K562 (cell line): Measurements from ENCODE around the gene APOBEC3A. TPM values are rescaled to one million over a fixed set of nuclear protein-coding genes. Genes with fewer than 3 reads are reported as not detected.
A peak's percentile ranks its signal among the peaks of the same experiment; 100 is the strongest.

ENCODE experiments used
- ATAC-seq: fragments of 200-7000 bp; cut with Tn5 transposase; 3 replicates; pipeline ENCODE4 v1.9.1; 2020; ENCODE audit warnings: moderate library complexity
- BruUV-seq: library from RNA; stranded (reverse); fragments of 400-500 nt; replicated peaks from 2 replicates; lab custom pipeline; 2021; lab: Mats Ljungman, UMichigan
- CTCF ChIA-PET: fragments of 300-600 bp; formaldehyde crosslinking; extraction: SDS; loops from one replicate; lab custom pipeline; 2021; ENCODE audit warnings: low intra/inter-chr PET ratio; lab: Yijun Ruan, JAX
- POLR2A ChIA-PET: fragments of 300-600, 350-650 bp; sonication (Branson Sonifier 250); formaldehyde crosslinking; extraction: SDS; loops from one replicate; lab custom pipeline; 2021; ENCODE audit warnings: antibody characterized with exemption, inconsistent platforms; lab: Yijun Ruan, JAX
- DNase-seq, 4 experiments: peaks; one replicate each; pipeline versions ENCODE4 v3.0.0 to v3.0.0-alpha.2; 2011 to 2018; ENCODE audit warnings: low spot score in 3 of 4, mixed read lengths in 3 of 4; ENCODE audit errors: extremely low read depth in 1 of 4
- FAIRE-seq: peaks from 2 replicates; lab custom pipeline; 2011; peaks lifted over from hg19 to GRCh38; lab: Jason Lieb, UNC
- H2AFZ ChIP-seq: 2 replicates; pipeline ENCODE4 v1.6.0; 2011; ENCODE audit warnings: low read depth, low read length, control low read depth, inconsistent platforms
- H3K27ac ChIP-seq: fragments of 200-600 bp; 3 replicates; pipeline ENCODE4 v1.8.0; 2011; ENCODE audit warnings: low read depth, mild to moderate bottlenecking, control low read depth, inconsistent platforms, low read length, moderate library complexity, mixed read lengths; ENCODE audit errors: extremely low read depth
- H3K27me3 ChIP-seq, 2 experiments: fragments of 300-600 bp in 1 of 2; 2 replicates in 1 of 2; 3 replicates in 1 of 2; pipeline versions ENCODE4 v1.6.0 to v1.8.0; 2011; ENCODE audit warnings: inconsistent platforms in 2 of 2, low read length in 2 of 2, mild to moderate bottlenecking in 1 of 2, mixed read lengths in 1 of 2, moderate library complexity in 1 of 2; ENCODE audit not compliant: control insufficient read depth in 2 of 2, insufficient read depth in 2 of 2
- H3K36me3 ChIP-seq: fragments of 300-600 bp; 3 replicates; pipeline ENCODE4 v1.8.0; 2011; ENCODE audit warnings: mild to moderate bottlenecking, low read length, inconsistent platforms; ENCODE audit not compliant: control insufficient read depth, insufficient read depth
- H3K4me1 ChIP-seq, 2 experiments: fragments of 200-600 bp in 1 of 2; replicated peaks in 1 of 2; 2 replicates in 1 of 2; 3 replicates in 1 of 2; pipeline versions ENCODE4 v1.5.1 to v1.8.0; 2011; ENCODE audit warnings: inconsistent platforms in 2 of 2, low read length in 2 of 2, mild to moderate bottlenecking in 1 of 2, mixed read lengths in 1 of 2, moderate library complexity in 1 of 2; ENCODE audit not compliant: control insufficient read depth in 2 of 2, insufficient read depth in 2 of 2
- H3K4me2 ChIP-seq: 2 replicates; pipeline ENCODE4 v1.6.1; 2011; ENCODE audit warnings: low read length, control low read depth, inconsistent platforms, mixed read lengths; ENCODE audit not compliant: insufficient read depth
- H3K4me3 ChIP-seq: fragments of 200-600 bp; sonication (generic), shearing (Covaris generic); 2 replicates; pipeline ENCODE4 v1.5.1; 2016; ENCODE audit warnings: control low read depth, inconsistent platforms
- H3K79me2 ChIP-seq: fragments of 200-600 bp; 3 replicates; pipeline ENCODE4 v1.8.0; 2011; ENCODE audit warnings: low read length, inconsistent platforms; ENCODE audit not compliant: control insufficient read depth, insufficient read depth
- H3K9ac ChIP-seq, 2 experiments: 2 replicates each; pipeline versions ENCODE4 v1.6.0 to v1.6.1; 2011; ENCODE audit warnings: low read depth in 2 of 2, low read length in 2 of 2, control low read depth in 1 of 2, inconsistent platforms in 1 of 2, mild to moderate bottlenecking in 1 of 2, mixed read lengths in 1 of 2; ENCODE audit not compliant: insufficient read depth in 1 of 2
- H3K9me1 ChIP-seq: one replicate; pipeline ENCODE4 v1.6.0; 2011; ENCODE audit warnings: inconsistent platforms, mild to moderate bottlenecking, low read length, moderate library complexity; ENCODE audit not compliant: control insufficient read depth, insufficient read depth
- H3K9me3 ChIP-seq: replicated peaks from 2 replicates; pipeline ENCODE4 v1.5.1; 2011; ENCODE audit warnings: low read depth, low read length, inconsistent platforms; ENCODE audit not compliant: control insufficient read depth, insufficient read depth
- H4K20me1 ChIP-seq: replicated peaks from 2 replicates; pipeline ENCODE4 v1.6.1; 2011; ENCODE audit warnings: low read length, inconsistent platforms, mixed read lengths; ENCODE audit not compliant: control insufficient read depth, insufficient read depth
- BDP1 ChIP-seq: IDR thresholded peaks from 3 replicates; pipeline ENCODE4 v1.6.1; 2011; ENCODE audit not compliant: insufficient read length, insufficient read depth
- MED1 ChIP-seq: sonication (generic); formaldehyde crosslinking; IDR thresholded peaks from 2 replicates; pipeline ENCODE4 v1.8.1; 2023; ENCODE audit warnings: missing genetic modification reagents, borderline replicate concordance
- TOE1 ChIP-seq, 2 experiments: fragments of 450-650 bp in 1 of 2; sonication (generic) in 1 of 2; formaldehyde crosslinking in 1 of 2; IDR thresholded peaks; 2 replicates each; pipeline versions ENCODE4 v1.7.1 to v1.8.0; 2016 to 2022; ENCODE audit warnings: borderline replicate concordance in 2 of 2, mild to moderate bottlenecking in 2 of 2, antibody characterized with exemption in 1 of 2, inconsistent platforms in 1 of 2, low read depth in 1 of 2, missing genetic modification reagents in 1 of 2, moderate library complexity in 1 of 2
- ZFP36 ChIP-seq: fragments of 150-350 bp; IDR thresholded peaks from 2 replicates; pipeline ENCODE4 v1.6.1; 2018; ENCODE audit warnings: low read length, low read depth; ENCODE audit not compliant: partially characterized antibody
- ZNF408 ChIP-seq: fragments of 250-450 bp; sonication (Bioruptor Pico); IDR thresholded peaks from 2 replicates; pipeline ENCODE4 v1.4.0; 2020; ENCODE audit warnings: low read depth, mild to moderate bottlenecking, moderate library complexity
- WGBS: fragments of 100-300 bp; shearing (Covaris generic); methylation state at CpG from one replicate; pipeline ENCODE4 v1.1.6; 2016; ENCODE audit warnings: low coverage, mixed read lengths; ENCODE audit not compliant: insufficient coverage; ENCODE audit errors: missing lambda C conversion rate; 5-methylcytosine and 5-hydroxymethylcytosine counted together
- in situ Hi-C: fragments of 300-500 bp; cut with MboI; formaldehyde crosslinking; loops from 4 replicates; pipeline ENCODE4 v1.15.0; 2018; ENCODE audit warnings: inconsistent platforms, mixed read lengths
- intact Hi-C: fragments of 100-400 bp; cut with micrococcal nuclease; formaldehyde crosslinking; loops from 2 replicates; pipeline ENCODE4 v1.14.2; 2022
- polyA plus RNA-seq, 8 experiments: library from polyadenylated mRNA; depleted of rRNA in 4 of 8; stranded (reverse) in 5 of 8; unstranded in 3 of 8; fragments of >200 nt; fragmentation: Nextera tagmentation in 2 of 8; fragmentation: Illumina TruSeq in 1 of 8; extraction: Ambion mirVana in 2 of 8; extraction: Trizol in 1 of 8; gene quantifications; 2 replicates each; pipeline versions ENCODE4 v1.2.1 to v1.2.3, GENCODE V29; 2011 to 2014; ENCODE audit warnings: inconsistent platforms in 1 of 8, missing spikeins in 1 of 8
- total RNA-seq, 7 experiments: library from RNA; depleted of rRNA in 6 of 7; stranded (reverse); fragments of >200 nt in 6 of 7; fragmentation: Illumina TruSeq in 2 of 7; extraction: Trizol in 2 of 7; gene quantifications; 2 replicates each; pipeline versions ENCODE4 v1.2.1 to v1.2.3, GENCODE V29; 2011 to 2021; ENCODE audit warnings: low replicate concordance in 1 of 7
- TF ChIP-seq, protein P1 (sequence below): fragments of 250-450 bp; sonication (Bioruptor Pico); IDR thresholded peaks from 2 replicates; pipeline ENCODE4 v1.4.0; 2020; ENCODE audit warnings: borderline replicate concordance
- TF ChIP-seq, protein P2 (sequence below), 2 experiments: fragments of 450-650 bp; IDR thresholded peaks; 2 replicates each; pipeline ENCODE4 v1.6.1; 2016; ENCODE audit warnings: mild to moderate bottlenecking in 2 of 2, borderline replicate concordance in 1 of 2, low read depth in 1 of 2, moderate library complexity in 1 of 2

APOBEC3A gene
- total and polyA plus RNA-seq, 9 of the 15 experiments (the other 6 are each of a cell fraction or from before 2014, with no cell fraction given), result 0.04 TPM; not detected in 8

DNA sequence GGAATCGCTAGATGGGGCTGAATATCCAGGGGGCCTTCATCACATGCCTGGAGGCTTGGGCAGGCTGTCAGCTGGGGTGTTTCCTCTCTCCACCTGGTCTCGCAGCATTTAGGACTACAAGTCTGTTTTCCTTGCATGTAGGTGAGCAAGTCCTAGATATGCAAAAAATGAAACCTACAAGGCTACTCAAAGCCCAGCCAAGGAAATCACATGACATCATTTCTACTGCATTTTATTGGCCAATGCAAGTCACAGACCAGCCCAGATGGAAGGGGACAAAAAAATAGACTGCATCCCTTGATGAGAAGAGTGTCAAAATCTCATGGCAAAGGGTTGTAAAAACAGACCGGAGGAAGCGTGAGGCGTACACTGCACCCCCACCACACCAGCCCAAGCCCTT, 15.1 kb downstream of the APOBEC3A start (continued):
- TF ChIP-seq TOE1 (IDR thresholded peaks at IDR 0.05; ENCODE audit: borderline replicate concordance) (no peak), TOE1 (CRISPR knock-in tag; IDR thresholded peaks at IDR 0.05; ENCODE audit: borderline replicate concordance, low read depth) (no peak), ZNF408 (CRISPR knock-in tag) (no peak)

DNA sequence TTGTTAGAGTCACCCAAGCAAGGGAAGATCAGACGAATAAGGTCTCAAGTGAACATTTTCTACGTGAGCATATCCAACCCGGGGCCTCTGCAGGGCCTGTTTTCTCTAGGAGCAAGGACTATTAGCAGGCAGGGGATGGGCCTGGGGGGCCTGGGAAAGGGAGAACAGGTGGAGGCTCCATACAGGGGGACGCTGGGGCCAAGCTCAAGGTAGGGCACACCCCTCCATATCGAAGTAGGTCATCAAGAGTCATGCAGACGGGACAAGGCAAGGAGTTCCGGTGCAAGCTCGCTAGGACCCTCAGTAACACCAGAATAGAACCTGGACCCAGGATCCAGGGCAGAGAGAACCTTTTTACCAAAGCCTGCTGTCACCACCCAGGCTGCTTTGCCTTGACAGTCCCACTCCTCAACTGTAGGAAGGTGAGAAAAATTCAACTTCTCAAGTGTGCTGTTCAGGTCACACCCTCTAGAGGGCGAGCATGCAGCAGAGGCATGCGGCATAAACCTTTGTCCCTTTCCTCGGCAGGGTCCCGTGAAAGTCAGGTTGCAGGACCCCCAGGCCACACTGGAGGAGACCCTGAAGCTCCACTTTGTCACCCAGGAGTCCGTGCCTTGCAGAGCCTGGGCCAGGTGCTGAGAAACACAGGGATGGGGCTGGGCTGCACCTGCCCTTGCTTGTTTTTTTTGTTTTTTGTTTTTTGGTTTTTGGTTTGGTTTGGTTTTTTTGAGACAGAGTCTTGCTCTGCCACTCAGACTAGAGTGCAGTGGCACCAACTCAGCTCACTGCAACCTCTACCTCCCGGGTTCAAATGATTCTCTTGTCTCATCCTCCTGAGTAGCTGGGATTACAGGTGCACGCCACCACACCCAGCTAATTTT, 16.1 kb downstream of the APOBEC3A start:
- ATAC-seq, result peak; percentile 83
- H3K27me3 ChIP-seq, result peaks cover 0 to 20% of the 10 kb centered on the region in 2 experiments; a peak in 3 of 5 replicates
- in situ Hi-C loops (no loop called here), intact Hi-C loops (loop anchor here (1.0 kb wide), 1 partner anchor 30 kb away; no protein-coding TSS in a partner anchor)
- 24% methylated on average over 14 of the region's 15 CpGs for WGBS
- no peak overlapping the region for H3K4me2 ChIP-seq
- ChIA-PET CTCF (interaction anchor here (1.2 to 1.4 kb wide), 2 partner anchors 30 to 148 kb away, joined by 4 to 6 read pairs; no protein-coding TSS in a partner anchor), POLR2A (interaction anchor here (0.6 kb wide), 1 partner anchor 217 kb away, joined by 3 read pairs; no protein-coding TSS in a partner anchor)
- peak; percentile 88 for FAIRE-seq
- H3K36me3 ChIP-seq, result no peaks in the 10 kb centered on the region
- no peaks in the 10 kb centered on the region for H3K9me3 ChIP-seq
- H3K9me1 ChIP-seq, result no peaks in the 10 kb centered on the region
- H3K4me3 ChIP-seq, result no peak overlapping the region
- no peaks in the 10 kb centered on the region; a peak in 1 of 5 replicates for H3K4me1 ChIP-seq
- no peak overlapping the region for H3K9ac ChIP-seq
- DNase-seq, result peak; percentile 43 to 61 (median 50)
- peak overlapping the region; percentile 3; the same call in 1 of the 2 replicates for H2AFZ ChIP-seq
- no TSS peak for BruUV-seq
- no peaks in the 10 kb centered on the region for H4K20me1 ChIP-seq
- H3K27ac ChIP-seq, result no peak overlapping the region
- H3K79me2 ChIP-seq, result no peaks in the 10 kb centered on the region
- no peak for TF ChIP-seq ZFP36
- no peak for TF ChIP-seq MED1 (CRISPR knock-in tag)
- TF ChIP-seq, protein P1, sequence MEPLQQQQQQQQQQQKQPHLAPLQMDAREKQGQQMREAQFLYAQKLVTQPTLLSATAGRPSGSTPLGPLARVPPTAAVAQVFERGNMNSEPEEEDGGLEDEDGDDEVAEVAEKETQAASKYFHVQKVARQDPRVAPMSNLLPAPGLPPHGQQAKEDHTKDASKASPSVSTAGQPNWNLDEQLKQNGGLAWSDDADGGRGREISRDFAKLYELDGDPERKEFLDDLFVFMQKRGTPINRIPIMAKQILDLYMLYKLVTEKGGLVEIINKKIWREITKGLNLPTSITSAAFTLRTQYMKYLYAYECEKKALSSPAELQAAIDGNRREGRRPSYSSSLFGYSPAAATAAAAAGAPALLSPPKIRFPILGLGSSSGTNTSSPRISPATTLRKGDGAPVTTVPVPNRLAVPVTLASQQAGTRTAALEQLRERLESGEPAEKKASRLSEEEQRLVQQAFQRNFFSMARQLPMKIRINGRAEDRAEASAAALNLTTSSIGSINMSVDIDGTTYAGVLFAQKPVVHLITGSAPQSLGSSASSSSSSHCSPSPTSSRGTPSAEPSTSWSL (CRISPR knock-in tag), result no peak
- TF ChIP-seq BDP1, result no peak
- TF ChIP-seq, protein P2, sequence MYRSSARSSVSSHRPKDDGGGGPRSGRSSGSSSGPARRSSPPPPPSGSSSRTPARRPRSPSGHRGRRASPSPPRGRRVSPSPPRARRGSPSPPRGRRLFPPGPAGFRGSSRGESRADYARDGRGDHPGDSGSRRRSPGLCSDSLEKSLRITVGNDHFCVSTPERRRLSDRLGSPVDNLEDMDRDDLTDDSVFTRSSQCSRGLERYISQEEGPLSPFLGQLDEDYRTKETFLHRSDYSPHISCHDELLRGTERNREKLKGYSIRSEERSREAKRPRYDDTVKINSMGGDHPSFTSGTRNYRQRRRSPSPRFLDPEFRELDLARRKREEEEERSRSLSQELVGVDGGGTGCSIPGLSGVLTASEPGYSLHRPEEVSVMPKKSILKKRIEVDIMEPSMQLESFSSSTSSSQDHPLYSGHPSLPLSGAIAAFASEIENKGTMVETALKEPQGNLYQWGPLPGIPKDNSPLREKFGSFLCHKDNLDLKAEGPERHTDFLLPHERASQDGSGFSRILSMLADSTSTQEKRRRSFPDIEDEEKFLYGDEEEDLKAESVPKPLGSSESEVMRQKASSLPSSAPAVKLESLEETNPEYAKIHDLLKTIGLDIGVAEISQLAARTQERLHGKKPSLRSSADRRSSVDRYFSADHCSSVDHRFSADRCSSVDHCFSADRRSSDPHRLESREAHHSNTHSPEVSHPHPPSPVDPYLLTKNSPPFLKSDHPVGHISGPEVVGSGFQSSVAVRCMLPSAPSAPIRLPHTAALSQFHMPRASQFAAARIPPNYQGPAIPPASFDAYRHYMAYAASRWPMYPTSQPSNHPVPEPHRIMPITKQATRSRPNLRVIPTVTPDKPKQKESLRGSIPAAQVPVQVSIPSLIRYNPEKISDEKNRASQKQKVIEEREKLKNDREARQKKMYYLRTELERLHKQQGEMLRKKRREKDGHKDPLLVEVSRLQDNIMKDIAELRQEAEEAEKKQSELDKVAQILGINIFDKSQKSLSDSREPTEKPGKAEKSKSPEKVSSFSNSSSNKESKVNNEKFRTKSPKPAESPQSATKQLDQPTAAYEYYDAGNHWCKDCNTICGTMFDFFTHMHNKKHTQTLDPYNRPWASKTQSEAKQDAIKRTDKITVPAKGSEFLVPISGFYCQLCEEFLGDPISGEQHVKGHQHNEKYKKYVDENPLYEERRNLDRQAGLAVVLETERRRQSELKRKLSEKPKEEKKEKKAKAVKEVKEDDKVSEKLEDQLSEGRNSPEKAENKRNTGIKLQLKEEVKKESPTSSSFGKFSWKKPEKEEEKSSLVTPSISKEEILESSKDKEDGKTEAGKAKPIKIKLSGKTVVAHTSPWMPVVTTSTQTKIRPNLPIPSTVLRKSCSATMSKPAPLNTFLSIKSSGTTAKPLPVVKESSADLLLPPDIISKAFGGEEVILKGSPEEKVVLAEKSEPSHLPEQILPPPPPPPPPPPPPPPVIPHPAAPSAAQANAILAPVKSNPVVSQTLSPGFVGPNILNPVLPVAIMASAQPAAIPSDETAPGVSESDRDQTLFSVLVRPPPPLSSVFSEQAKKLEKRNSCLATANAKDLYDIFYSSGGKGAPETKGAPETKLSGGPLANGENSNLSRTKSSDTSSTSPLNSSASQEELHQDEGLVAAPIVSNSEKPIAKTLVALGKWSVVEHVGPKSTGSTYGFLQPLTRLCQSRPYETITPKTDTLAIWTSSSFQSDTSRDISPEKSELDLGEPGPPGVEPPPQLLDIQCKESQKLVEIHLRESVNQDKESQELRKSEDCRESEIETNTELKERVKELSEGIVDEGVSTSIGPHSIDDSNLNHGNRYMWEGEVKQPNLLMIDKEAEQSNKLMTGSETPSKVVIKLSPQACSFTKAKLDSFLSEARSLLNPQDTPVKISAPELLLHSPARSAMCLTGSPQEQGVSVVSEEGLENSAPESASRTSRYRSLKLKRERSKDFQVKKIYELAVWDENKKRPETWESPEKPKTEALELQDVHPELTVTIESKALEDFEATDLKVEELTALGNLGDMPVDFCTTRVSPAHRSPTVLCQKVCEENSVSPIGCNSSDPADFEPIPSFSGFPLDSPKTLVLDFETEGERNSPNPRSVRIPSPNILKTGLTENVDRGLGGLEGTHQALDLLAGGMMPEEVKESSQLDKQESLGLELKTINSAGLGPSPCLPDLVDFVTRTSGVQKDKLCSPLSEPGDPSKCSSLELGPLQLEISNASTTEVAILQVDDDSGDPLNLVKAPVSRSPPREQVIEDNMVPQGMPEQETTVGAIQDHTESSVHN (IDR thresholded peaks at IDR 0.05; ENCODE audit: borderline replicate concordance in 1 of 2, low read depth in 1 of 2), result no peak
